ENCODE measurements around the gene NRG2.
A peak's percentile ranks its signal among the peaks of the same experiment; 100 is the strongest.

The NRG2 gene

DNA sequence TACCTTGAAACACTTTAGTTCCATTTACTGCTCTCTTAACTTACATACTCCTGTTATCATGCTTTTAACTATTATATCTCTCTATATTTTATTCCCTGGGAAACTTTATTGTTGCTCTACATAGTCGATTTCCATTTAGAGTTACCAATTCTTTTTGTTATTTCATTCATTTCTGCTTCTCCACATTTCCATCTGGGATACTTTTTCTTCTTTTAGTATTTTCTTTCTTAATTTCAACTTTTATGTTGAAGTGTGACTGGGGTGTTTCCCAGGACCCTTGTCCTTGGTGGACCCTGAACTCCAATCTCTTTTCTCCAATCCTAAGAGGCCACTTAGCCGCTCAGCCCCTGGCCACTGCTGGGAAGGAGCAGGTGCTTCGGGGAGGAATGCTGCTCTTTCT lies 211.5 kb downstream of the NRG2 start:
- DNase-seq, result no peak

DNA sequence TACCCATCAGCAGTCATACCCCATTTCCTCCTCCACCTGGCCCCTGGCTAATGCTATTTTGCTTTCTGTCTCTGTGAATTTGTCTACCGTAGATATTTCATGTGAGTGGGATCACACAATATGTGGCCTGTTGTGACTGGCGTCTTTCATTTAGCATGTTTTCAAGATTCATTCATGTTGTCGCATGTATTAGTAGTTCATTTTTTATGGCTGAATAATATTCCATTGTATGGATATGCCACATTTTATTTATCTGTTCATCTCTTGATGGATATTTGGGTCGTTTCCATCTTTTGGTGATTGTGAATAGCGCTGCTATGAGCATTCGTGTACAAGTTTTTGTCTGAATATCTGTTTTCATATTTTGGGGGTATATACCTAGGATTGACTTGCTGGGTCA lies 213.6 kb downstream of the NRG2 start:
- DNase-seq, result no peak

DNA sequence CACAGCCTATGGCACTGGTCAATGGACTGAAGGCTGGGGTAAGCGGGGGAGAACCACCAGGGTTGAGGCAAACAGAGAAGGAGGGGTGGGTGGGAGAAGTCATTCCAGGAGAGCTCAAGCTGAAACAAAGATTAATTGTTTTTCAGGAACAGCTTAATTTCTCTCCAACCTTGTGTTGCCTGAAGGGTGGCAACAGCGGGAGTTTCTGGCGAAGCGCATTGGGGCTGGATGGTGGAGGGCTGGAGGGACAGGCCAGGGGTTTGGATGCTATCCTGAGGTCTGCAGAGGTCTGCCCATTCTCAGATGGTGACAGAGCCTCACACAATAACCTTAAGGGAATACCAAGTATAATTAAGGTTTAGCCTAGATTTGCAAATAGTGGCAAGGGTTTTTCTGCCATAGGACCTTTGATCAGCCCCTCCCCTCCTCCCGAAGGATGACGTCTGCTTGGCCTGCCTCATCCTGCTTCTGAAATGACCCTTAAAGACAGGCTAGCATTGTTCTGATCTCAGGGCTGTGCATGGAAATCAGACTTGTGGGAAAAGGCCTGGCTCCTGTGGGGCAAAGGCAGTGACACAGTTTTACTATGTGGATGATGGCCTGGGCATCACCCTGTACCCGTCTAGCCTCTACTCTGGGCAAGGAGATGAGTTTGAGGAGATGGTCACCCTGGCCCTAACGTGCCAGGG lies 214.7 kb downstream of the NRG2 start:
- no peak for DNase-seq

DNA sequence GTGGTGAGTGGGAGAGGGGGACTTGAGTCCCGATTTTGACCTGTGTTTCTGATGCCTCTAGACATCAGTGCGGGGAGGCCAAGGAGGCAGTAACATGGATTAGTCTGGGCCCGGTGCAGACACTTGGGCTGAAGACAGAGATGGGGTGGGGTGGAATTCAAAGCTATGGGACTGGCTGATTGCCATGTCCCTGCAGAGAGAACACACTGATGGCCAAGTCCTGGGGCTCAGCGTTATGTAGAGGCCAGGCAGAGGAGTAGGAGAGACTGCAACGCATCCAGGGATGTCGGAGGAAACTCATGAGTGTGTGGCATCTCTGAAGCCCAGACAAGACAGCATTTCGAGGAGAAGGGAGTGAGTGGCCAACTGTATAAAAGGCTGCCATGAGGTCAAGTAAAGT lies 217.4 kb downstream of the NRG2 start:
- no peak for DNase-seq

DNA sequence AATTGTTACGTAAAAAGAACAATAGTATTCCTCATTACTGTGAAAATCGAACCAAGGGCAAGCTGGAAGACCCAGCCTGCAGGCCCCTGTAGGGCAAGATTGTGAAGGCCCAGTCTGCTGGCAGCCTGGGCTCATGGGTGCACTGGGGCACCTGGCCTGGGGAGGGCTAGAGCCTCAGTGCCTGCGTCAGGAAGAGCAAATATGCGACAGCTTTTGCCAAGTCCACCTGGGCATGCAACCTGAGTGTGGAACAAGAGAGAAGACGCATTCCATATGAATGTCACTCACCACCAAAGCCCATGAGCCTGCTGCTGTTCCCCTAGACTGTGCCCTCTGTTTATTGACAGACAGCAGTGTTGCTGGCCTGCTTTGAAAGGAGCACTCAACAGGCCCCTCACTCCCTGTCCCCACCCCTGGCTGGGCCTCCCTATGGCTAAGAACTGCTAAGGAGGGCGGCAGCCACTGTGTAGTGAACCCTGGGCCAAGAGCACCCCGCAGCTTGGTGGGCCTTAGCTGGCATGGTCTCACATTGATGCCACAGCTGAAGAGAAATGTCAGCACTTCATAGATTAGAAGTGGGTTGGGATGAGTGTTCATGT lies 219.2 kb downstream of the NRG2 start:
- DNase-seq, result no peak

DNA sequence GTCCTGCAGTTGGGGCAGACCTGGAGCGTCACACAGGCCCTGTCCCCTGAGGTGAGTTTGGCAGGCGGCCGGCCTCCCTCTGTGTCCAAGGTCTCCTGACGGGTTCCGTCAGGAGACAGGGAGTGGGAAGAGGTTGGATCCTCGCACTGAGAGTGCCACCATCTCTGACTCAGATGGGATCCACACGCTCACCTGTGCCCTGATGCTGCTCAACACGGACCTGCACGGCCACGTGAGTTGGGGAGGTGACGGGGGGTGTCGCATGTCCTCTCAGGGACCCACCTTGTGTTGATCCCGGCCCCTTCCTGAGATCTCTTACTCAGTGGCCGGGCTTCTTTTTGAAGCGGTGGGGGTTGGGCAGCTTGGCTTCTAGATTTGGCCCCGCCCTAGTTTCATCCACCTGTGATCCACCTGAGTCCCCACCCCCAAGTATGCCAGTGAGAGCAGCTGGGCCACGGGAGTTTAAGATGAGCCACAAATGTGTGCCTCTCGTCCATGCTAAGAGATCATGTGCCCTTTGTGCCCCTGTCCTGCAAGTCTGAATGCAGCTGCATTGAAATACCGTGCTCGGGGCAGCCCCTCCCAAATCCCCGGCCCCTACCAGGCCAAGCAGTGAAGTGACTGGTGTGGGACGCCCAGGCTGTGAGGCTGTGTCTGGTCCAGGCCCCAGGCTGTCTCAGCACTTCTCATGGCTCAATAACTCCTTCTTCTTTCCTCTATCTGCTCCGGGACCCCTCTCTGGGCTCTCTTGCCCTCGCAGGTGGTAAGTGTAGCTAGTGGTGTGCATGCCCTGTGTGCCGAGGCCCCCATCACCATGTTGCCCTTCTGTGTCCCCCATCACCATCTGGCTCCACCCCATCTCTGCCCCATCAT lies 220.3 kb downstream of the NRG2 start:
- no peak for DNase-seq

DNA sequence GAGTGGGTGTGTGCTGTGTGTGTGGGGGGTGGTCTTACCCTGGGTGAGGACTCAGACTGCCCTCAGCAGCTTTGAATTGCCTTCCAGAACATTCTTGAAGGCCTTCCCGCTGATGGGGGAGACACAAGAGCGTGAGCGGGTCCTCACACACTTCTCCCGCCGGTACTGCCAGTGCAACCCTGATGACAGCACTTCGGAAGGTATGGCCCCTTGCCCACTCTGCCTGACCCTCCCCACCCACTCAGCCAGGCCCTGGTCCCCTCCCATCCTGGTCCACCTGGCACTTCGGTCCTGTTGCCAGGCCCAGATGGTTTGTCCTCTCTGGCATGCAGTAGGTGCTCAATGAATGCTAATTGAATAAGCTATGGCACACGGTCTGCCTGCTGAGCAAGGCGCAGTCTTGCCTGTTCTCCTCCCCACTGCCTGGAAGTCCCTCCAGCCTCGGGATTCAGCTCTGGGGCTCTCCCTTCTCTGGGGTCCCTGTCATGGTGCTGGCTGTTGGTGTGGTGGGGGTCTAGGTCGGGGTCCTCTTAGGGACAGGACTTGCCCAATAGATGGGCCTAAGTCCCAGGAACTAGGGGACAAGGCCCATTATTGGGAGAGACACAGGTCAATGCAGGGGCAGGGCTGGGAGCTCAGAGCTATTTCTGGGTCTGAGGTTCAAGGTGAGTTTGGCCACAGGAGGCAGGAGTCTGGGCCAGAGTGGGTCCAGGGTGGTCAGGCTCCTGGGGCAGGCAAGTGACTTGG lies 221.1 kb downstream of the NRG2 start:
- no peak for DNase-seq

DNA sequence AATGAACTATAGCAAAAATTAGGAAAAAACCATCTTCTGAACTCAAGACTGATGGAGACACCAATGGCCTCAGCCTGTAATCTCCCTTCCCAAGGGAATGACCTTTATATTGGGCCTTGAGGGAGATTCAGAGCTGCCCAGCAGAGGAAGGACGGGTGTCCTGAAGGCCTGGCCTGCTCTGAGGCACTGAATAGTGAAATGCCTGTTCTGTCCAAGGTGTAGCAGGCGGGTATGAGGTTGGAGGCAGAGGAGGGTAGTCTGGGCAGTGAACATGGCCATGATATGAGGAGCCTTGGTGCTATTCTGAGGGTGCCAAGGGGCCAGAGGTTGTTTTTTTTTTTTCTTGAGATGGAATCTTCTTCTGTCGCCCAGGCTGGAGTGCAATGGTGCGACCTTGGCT lies 222.5 kb downstream of the NRG2 start:
- DNase-seq, result no peak

DNA sequence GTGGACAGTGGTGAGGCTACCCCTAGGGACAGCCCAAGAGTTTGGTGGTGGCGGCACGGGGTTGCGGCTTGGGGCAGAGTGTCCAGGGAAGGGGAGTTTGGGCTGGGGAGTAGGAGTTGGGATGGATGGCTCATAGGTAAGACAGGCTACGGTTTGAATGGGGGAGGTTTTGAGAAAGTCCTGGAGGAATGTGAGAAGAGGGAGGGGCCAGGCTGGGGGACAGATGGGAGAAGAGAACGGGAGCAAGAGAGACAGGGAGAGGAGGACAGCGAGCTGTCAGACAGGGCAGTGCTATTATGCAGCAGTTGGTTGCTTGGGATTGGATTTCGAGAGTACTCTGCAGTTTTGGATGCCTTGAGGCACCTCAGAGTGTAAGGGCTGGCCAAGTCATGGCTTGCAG lies 223.0 kb downstream of the NRG2 start:
- no peak for DNase-seq

DNA sequence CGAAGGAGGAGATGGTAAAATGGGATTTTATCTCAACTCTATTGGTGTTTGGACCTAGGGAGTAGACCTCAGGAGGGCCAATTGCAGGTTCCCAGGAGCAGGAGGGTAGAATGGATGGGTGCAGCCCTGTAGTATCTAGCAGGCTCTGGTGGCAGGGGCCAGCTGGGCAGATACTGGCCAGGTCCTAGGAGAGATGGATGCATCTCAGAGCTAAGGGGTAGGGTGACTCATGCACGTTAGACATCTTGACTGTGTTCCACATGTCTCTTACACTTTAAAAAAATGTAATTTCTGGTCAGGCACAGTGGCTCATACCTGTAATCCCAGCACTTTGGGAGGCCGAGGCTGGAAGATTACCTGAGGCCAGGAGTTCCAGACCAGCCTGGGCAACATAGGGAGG lies 225.1 kb downstream of the NRG2 start:
- no peak for DNase-seq

DNA sequence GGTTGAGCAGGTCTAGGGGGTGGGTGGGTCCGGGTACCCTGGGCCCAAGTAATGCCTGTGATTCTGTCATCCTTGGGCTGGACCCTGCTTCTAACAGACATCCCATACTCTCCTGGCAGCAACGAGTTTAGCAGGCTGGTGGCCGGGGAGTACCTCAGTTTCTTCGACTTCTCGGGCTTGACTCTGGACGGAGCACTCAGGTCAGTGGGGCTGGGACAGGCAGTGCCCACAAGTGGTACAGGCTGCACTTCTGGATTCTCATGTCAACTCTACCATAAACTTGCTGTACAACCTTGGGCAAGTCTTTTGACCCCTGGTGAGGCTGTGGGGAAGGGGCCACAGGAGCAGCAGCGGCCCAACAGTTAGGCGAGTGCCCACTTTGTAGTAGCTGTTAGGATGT lies 225.7 kb downstream of the NRG2 start:
- no peak for DNase-seq

DNA sequence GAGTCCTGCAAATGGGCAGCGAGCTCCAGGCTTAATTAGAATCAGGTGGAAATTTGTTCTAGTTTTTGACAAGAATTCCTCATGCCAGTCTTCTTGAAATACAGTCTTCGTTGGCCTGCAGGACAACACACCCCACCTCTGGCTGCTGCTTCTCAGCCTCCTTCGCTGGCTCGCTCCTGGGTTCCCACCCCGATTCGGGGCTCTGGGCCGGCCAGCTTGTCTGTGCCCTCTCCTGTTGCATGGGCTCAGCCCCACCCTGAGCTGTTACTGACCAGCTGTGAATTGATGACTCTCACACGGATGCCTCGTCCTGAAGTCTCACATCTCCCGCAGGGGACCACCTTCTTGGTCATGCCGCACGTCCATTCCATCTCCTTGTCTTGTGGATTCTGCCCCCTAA lies 226.5 kb downstream of the NRG2 start:
- no peak for DNase-seq

DNA sequence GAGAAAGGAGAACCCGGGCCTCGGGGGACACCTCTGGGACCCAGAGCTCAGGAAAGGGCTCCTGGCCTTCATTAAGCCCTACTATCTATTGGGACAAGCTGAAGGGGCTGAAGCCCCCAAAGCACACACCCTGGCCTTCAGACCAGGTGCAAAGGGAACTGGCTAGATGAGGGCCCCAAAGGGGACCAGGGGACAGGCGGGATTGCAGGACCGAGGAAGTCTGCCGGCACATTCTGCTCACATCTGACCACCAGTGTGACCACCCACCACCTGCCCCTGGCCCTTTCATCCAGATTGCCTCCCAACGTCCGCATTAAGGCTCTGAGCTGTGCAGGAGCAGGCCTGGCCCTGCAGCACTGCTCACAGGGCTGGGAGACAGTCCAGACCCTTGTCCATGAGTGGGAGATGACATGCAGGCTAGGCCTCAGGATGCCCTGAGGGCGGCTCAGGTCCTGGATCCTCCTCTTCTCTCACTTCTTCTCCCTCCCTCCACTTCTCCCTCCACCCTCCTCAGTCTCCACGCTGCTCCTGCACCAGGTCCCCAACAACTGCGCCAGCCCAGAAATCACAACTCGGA lies 228.3 kb downstream of the NRG2 start:
- DNase-seq, result no peak

DNA sequence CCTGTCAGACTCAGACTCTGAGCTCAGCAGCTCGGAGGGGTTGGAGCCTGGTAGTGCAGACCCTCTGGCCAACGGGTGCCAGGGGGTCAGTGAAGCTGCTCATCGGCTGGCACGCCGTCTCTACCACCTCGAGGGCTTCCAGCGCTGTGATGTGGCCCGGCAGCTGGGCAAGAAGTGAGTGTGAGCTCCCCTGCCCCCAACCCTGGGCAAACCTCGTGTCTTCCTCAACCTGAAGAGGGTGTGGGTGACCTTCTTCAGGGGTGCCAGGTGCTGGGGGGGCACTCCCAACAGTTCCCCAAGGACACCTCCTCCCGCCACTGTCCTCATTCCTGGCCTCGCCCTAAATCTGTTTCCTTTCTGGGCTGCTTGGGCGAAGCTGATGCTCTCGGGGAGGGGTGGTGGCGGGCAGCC lies 228.9 kb downstream of the NRG2 start:
- no peak for DNase-seq

DNA sequence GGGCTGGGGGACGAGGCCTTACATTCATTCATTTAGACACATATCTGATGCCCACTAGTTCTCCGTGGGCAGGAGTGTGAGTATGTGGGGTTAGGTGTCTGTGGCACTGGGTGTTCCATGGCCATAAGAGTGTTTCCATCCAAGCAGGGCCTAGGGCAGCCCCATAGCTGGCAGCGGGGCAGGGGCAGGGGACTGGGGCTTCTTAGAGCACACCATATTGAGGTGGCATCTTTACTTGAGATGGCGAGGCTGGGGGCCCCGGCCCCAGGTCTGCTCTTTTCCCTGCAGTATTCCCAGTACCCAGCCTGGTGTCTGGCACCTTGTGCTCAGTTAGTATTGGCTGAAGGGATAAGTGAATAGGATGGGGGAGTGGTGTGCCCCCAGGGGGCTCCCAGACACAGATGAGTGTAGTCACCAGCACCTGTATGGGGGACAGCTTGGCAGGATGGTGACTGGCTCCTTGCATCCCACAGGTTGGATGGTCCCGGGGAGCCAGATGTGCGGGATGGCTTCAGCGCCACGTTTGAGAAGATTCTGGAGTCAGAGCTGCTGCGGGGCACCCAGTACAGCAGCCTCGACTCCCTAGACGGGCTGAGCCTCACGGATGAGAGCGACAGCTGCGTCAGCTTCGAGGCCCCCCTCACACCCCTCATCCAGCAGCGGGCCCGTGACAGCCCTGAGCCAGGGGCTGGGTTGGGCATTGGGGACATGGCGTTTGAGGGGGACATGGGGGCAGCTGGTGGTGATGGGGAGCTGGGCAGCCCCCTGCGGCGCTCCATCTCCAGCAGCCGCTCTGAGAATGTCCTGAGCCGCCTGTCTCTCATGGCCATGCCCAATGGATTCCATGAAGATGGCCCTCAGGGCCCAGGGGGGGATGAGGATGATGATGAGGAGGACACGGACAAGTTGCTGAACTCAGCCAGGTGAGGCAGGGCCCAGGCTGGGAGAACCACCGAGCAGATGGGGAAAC lies 230.0 kb downstream of the NRG2 start:
- no peak for DNase-seq

DNA sequence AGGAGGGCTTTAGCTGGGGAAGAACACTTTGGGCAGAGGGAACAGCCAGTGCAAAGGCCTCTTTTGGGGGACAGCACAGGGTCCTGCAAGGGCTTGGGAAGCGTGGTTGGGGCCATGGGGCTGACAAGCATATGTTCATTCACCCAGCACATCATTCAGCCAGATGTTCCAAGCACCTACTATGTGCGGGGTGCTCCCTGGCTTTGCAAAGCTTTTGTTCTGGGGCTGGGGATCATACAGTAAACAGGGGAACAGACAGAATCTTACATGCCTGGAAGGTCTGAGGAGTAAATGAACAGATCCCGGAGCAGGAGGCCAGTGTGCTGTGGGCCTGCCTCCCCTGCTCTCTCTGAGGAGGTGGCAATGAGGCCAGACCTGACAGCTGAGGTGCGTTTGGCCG lies 230.8 kb downstream of the NRG2 start:
- DNase-seq, result no peak

DNA sequence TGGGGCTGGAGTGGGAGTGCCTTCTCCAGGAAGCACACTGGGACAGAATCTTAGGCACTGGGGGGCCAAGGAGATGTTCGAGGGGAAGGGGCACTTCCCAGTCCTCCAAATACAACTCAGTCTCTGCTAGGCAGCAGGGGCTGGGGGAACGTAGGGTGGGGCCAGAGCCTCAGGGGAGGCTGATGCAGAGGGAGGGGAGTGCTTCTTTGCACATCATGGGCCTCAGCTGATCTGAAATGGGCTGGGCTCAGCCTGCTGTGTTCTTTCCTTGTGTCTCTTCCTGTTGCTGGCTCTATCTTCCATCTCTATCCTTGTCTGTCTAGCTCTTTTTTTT lies 231.9 kb downstream of the NRG2 start:
- DNase-seq, result no peak

DNA sequence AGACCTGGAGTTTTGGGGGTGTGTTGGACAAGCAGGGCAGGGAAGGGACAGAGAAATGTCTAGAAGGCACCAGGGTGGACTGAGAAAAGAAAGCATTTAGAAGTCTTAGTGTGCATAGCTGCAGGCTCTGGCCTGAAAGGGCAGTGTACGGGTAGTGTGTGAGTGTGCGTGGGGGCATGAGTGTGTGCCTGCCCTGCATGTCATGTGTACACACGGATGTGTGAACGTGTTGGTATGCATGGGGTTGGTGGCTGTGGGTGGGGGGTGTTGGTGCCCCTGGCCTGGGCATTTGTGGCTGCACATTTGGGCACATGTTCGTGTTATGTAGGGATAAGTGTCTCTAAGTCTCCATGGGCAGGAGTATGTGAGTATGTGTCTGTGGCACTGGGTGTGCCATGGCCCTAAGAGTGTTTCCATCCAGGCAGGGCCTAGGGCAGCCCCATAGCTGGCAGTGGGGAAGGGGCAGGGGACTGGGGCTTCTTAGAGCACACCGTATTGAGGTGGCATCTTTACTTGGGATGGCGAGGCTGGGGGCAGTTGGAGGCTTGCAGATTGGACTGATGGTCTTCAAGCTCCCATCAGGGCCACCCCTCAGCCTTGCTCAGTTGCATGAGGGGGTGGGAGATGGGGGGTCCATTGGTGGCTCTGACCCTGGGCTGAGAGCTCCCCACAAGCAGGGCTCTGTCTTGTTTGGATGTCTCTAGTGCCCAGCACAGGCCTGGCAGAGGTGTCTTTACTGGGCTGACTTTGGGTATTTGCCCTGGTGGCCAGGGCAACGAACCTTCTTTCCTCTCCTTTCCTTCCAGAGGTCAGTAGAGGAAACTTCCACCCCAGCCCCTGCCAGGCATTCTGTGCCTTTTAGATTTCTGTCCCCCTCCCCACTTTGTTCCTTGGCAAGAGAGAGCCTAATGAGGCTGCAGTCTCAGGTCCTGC lies 232.5 kb downstream of the NRG2 start:
- no peak for DNase-seq

DNA sequence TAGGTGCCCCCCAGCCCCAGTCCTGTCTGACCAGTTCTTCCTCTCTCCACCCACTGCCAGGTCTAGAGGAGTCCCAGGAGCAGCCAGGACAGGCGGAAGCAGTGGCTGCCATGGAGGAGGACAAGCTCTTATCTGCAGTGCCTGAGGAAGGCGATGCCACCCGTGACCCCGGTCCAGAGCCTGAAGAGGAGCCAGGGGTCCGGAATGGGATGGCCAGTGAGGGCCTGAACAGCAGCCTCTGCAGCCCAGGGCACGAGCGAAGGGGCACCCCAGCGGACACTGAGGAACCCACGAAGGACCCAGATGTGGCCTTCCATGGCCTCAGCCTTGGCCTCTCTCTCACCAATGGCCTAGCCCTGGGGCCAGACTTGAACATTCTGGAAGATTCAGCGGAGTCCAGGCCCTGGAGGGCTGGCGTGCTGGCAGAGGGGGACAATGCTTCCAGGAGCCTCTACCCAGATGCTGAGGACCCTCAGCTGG lies 233.7 kb downstream of the NRG2 start:
- DNase-seq, result no peak

DNA sequence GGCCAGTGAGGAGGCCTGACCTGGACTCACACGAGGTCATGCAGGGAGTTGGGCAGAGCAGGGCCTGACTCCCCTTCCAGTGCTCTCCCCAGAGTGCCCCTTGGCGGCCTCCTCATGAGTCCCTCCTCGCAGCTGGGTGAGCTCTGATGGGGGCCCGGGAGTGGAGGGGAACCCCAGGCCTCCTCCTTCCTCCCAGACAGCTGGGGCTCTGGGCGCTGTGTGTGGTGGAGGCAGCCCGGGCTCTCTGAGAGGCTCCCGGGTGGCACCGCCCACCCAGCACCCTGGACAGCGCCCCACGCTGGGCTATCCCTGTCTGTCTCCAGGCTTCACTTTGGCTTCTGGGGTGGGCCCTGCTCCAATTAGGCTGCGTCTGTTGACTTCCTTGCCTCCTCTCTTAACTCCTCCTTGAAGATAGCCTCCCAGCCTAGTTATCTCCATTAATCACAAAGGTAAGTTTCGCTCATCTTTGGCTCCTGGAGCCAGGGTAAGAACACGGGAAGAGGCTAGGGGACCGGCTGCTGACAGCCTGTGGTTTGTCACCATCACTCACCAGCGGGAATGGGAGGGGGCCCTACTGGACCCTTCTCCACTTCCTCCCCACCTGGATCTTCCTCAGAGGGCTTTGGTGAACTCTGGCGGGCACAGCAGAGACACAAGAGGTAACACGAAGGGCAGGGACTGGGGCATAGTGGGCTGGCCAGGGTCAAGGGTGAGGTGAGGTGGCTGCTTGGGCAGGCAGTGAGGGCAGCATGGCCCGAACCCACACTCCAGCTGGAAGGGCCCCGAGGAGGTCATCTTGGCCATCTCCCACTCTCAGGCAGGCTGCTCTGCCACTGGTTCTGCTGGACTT lies 234.4 kb downstream of the NRG2 start:
- peak; percentile 33 for DNase-seq
